GM19099 (cell line): ENCODE measurements around the gene CCDC177.

Experiments used
- POLR2A ChIP-seq: IDR thresholded peaks from 3 replicates; pipeline ENCODE4 v1.6.1; 2011; ENCODE audit warnings: low read depth; ENCODE audit not compliant: insufficient read length; ENCODE audit errors: extremely low read depth

Gene CCDC177

DNA sequence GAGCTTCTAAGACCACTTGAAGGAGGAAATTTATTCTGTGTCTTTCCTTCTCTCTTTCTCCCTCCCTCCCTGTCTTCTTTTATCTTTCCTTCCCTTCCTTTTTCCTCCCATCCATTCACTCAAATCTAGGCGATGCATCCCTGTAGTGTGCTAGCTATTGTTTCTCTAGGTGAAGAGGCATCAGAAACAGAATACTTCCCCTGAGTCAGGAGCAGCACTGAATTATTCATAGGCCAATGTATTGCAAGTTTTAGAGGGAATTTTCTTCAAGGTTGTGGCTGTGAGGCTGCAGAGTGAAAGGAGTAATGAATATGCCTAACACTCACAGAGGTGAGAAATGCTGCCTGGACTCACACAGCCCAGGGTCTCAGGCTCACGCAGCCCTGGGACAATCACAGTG lies 23.2 kb downstream of the CCDC177 start:
- TF ChIP-seq POLR2A, result no peak

DNA sequence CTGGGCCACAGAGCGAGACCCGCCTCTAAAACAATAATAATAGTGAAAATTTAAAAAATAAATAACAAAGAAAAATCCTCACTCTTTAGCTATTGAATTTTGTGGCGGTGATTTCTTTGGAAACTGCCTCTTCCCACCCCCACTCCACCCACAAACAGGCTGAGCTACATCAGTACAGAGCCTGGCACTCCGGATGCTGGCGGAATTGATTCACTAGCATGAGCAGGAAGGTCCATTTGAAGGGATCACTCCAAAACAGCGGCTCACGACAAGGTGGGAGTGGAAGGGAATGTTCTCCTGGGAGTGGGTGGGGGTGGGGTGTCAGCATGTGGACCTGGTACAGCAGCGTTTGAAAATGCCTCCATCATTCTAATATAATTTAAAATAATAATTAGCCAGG lies 26.1 kb downstream of the CCDC177 start:
- TF ChIP-seq POLR2A, result no peak

- TF ChIP-seq POLR2A, result no peak
These were observed 26.8 kb downstream of the CCDC177 start for GRCh38 chr14:69547701-69548348.

DNA sequence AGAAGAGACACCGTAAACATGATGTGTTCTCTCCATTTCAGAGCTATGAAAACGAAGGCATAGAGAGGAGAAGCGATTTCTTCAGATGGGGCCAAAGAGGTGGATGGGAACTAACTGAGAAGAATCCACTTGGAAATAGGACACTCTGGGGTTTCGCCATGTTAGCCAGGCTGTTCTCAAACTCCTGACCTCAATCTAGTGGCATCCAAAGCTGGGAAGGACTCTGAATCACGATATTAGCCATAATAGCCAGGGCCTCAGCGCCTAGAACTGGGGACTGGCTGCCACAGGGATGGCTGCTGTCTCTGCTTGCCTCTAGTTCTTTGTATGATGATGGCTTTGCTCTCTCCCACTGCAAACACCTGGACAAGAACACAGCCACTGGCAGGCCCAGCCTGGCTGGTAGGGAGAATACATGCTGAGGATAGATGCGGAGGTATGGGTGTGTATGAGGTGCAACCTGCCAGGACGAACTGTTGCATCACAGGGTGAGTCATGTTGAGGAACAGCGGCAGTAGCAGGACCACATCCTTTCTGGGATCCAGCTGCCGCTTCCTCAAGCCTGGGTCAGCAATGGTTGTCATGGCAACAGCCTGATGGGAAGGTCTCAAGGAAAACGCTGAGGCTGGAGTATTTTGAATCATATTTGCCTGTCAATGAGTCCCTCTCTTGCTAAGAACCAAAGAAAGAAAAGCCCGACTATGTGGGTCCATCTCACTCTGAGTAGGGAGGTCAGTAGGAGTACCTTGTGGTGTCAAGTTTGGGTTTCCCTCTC lies 31.1 kb downstream of the CCDC177 start:
- no peak for TF ChIP-seq POLR2A

DNA sequence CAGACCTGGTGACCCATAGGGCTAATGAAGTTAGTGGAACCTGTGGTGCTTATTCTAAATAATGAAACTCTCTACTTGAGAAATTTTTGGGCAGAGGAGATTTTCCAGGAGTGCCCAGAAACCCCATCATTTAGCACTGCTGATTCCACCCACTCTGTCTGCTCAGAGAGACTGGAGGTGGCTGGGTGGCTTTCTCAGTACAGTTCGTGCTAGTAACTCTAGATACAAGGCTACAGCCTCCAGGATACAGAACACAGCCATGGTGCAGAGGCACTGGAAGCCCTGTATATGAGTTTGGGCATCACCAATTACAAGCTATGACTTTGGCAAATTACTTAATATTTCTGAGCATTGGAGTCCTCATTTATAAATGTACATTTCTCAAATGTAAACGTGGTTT lies 32.4 kb downstream of the CCDC177 start:
- TF ChIP-seq POLR2A, result no peak

- TF ChIP-seq POLR2A, result no peak
These were observed 33.9 kb downstream of the CCDC177 start for GRCh38 chr14:69540654-69541335.

DNA sequence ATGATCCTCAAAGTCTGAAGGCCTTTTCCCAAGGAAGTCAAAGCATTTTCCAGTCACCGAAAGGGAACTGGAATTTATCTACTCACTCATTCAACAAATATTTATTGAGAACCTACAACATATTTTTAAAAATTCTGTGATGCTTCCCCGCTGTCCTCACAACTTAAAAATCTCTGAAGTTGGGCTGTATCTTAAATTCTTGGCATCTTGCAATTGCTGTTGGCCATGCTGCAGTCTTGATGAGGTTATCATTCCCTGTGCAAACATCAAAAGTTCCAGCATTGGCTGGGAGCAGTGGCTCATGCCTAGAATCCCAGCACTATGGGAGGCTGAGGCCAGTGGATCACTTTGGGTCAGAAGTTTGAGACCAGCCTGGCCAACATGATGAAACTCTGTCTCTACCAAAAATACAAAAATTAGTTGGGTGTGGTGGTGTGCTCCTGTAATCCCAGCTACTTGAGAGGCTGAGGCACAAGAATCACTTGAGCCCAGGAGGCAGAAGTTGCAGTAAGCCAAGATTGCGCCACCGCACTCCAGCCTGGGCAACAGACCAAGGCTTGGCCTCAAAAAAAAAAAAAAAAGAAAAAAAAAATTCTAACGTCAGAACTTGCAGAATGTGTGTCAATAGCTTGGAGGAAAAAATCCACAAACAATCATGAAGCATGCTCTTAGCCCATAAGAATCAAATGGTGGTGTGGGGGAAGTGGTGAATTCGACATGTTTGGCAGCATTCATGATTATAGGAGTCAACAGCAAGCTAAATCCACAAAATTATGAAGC lies 34.9 kb downstream of the CCDC177 start:
- no peak for TF ChIP-seq POLR2A

GRCh38 chr14:69538766-69539165 lies 35.9 kb downstream of the CCDC177 start:
- no peak for TF ChIP-seq POLR2A

DNA sequence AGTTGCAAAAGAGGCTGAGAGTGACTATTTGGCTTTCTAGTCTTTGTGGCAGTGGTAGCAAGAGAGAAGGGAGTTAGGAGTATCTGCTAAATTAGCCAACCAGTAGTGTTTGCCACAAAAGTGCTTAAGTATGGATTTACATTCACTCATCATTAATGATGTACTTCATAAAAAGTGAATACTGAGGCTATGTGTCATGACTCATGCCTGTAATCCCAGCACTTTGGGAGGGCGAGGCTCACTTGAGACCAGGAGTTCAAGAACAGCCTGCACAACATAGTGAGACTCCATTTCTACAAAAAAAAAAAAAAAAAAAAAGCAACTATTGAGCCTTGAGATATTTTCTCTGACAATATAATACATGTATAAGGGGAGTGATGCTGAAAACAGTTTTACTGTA lies 36.8 kb downstream of the CCDC177 start:
- no peak for TF ChIP-seq POLR2A

DNA sequence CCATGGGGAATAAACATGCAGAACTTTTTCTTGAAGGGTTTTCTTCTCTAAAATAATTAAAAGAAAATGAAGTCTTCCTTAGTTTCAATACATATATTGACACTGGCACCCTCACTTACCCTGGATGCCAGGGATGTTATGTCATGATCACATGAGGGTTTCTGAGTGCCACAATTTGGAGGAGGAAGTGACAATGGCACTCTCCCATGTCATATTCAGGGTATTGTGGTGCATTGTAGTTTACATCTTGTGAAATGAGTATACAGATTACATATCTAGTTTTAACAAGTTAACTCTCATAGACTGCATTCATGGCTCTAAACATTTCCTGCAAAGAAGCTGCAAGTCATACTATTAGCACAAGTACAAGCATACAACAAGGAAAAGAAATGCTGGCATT lies 37.7 kb downstream of the CCDC177 start:
- no peak for TF ChIP-seq POLR2A

DNA sequence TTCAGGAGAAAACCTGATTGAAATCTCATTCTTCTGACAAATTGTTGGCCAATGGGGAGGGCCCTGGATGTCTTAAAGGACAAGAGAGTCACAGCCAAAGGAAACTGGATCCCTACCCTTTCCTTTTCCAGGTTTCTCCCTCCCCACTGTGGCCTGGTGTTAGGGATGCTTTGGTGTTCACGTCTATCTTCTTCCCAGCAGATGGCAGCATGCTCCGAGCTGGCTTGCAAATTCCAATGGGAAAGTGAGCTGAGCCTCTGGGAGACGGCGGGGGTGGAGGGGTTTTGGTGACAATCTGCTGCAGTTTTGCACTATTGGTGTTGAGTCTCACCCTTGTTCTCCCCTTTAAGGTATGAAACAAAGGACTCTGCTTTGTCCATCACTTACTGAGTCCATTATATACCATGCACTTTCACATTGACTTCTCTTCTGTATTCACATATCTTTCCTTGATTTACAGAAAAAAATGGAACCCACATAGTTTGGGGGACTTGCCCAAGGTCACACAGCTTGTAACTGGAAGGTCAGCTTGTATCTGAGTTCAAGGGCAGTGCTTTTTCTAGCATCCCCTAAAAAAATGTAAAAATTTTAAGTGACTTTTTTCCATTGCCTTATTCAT lies 39.3 kb downstream of the CCDC177 start:
- no peak for TF ChIP-seq POLR2A

- no peak for TF ChIP-seq POLR2A
These were observed 41.9 kb downstream of the CCDC177 start for GRCh38 chr14:69532561-69533340.

GRCh38 chr14:69531135-69531534 lies 43.5 kb downstream of the CCDC177 start:
- TF ChIP-seq POLR2A, result no peak

- no peak for TF ChIP-seq POLR2A
These were observed 44.6 kb downstream of the CCDC177 start for GRCh38 chr14:69530095-69530494.
